Vagina (tissue), 2 donors: ENCODE data around the gene MDM1. TPM values are rescaled to one million over a fixed set of nuclear protein-coding genes. Genes with fewer than 3 reads are reported as not detected.
A peak's percentile ranks its signal among the peaks of the same experiment; 100 is the strongest.

ENCODE experiments used
- DNase-seq, 2 donors: peaks; one replicate each; pipeline ENCODE4 v3.0.0-alpha.2; 2017; ENCODE audit errors: extremely low spot score in 2 of 2
- H3K27ac ChIP-seq: fragments of 200-600 bp; sonication (generic); one replicate; pipeline ENCODE4 v1.5.1; 2019
- H3K27me3 ChIP-seq: fragments of 200-600 bp; sonication (generic); one replicate; pipeline ENCODE4 v1.5.1; 2019
- H3K36me3 ChIP-seq, 2 donors: fragments of 200-600 bp; sonication (generic); one replicate each; pipeline ENCODE4 v1.5.1; 2017 to 2019
- H3K4me1 ChIP-seq: fragments of 200-600 bp; sonication (generic); one replicate; pipeline ENCODE4 v1.5.1; 2019
- H3K4me3 ChIP-seq, 2 donors: fragments of 200-600 bp; sonication (generic); 1 replicate in 1 of 2; 2 replicates in 1 of 2; pipeline ENCODE4 v1.5.1; 2016 to 2019
- H3K9me3 ChIP-seq: fragments of 200-600 bp; sonication (generic); one replicate; pipeline ENCODE4 v1.5.1; 2019
- POLR2A ChIP-seq, 2 donors: fragments of 450-650 bp; IDR thresholded peaks; one replicate each; pipeline ENCODE4 v1.6.1; 2017; ENCODE audit warnings: antibody characterized with exemption in 2 of 2, mild to moderate bottlenecking in 2 of 2, moderate library complexity in 2 of 2
- POLR2AphosphoS5 ChIP-seq, 2 donors: sonication (generic); formaldehyde crosslinking; IDR thresholded peaks; one replicate each; pipeline ENCODE4 v1.9.0; 2017; ENCODE audit warnings: antibody characterized with exemption in 2 of 2, mild to moderate bottlenecking in 2 of 2, low read depth in 1 of 2; ENCODE audit not compliant: insufficient read depth in 1 of 2
- intact Hi-C: fragments of 100-400 bp; cut with DNase I; formaldehyde crosslinking; loops from one replicate; pipeline ENCODE4 v1.15.1; 2023
- total RNA-seq: library from RNA; depleted of rRNA; stranded (reverse); fragments of >200 nt; gene quantifications from one replicate; pipeline ENCODE4 v1.2.3, GENCODE V29; 2016
- TF ChIP-seq, protein P1 (sequence below), 3 experiments: fragments of 450-650 bp in 2 of 3; fragments of 200-600 bp in 1 of 3; sonication (generic) in 1 of 3; IDR thresholded peaks; one replicate each; pipeline ENCODE4 v1.5.1; 2017 to 2019; ENCODE audit warnings: antibody characterized with exemption in 3 of 3, mild to moderate bottlenecking in 2 of 3, moderate library complexity in 2 of 3

MDM1 gene
- total RNA-seq, 1 donor from 2014 or later = 30.0 TPM

DNA sequence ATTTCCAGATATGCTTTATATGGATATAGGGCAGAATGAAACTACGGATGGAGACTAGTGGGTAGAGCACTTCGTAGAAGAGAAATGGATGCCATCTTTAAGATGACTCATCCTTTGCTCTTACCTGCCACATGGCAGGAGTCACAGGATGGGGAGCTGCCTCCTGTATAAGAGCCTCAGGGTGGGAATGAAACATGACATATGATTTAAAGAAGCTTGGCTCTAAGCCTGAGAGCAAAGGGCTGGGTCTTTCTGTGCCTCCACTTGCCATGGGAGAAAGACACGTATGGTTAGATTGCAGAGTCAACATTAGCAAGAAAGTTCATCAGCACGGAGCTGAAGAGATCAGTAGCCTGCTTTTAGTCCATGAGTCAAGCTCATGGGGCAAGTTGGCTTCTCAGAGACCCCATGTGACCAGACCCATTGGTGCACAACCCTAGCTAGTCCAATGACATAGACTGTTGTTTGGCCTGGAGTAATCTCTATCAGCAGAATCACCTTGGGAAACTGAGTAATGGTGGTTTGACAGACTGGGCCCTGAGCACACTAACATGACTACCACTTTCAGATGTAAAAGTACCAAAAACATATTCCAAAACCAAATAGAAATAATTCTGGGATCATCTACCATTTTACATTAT, 40.6 kb downstream of the MDM1 start:
- H3K36me3 ChIP-seq = no peaks in the 10 kb centered on the region
- no peaks in the 10 kb centered on the region for H3K27me3 ChIP-seq
- no peaks in the 10 kb centered on the region for H3K4me1 ChIP-seq
- no peak overlapping the region for H3K27ac ChIP-seq
- H3K9me3 ChIP-seq = no peaks in the 10 kb centered on the region
- no peak for DNase-seq
- no peak overlapping the region for H3K4me3 ChIP-seq
- peak in 1 of 2 donors; percentile 26 for TF ChIP-seq POLR2AphosphoS5 (IDR thresholded peaks at IDR 0.05; ENCODE audit: insufficient read depth in 1 of 2, low read depth in 1 of 2)
- TF ChIP-seq POLR2A (IDR thresholded peaks at IDR 0.05) = no peak
- intact Hi-C loops = no loop called here

DNA sequence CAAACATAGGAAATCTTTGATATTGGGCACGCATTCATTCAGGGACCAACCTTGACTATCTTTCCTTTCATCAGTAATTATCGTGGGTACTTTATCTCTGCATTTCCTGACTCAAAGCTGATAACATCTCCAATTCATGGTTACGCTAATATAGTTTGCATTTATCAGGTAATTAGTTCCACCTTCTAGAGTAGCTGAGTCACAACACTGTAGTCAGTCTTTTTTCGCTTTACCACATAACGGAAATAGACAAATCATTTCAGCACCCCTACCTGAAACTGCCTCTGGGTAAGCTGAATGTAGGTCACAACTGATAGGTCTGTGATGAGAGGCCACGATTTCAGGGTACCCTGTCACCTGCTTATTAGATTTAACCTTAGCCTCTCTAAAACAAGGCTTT, 42.0 kb downstream of the MDM1 start:
- H3K4me3 ChIP-seq = no peak overlapping the region
- no peaks in the 10 kb centered on the region for H3K36me3 ChIP-seq
- H3K27ac ChIP-seq = no peak overlapping the region
- no peak for DNase-seq
- H3K4me1 ChIP-seq = no peaks in the 10 kb centered on the region
- intact Hi-C loops = no loop called here
- H3K9me3 ChIP-seq = no peaks in the 10 kb centered on the region
- no peak for TF ChIP-seq POLR2AphosphoS5 (IDR thresholded peaks at IDR 0.05; ENCODE audit: insufficient read depth in 1 of 2, low read depth in 1 of 2)
- no peak for TF ChIP-seq POLR2A (IDR thresholded peaks at IDR 0.05)
- TF ChIP-seq, protein P1, sequence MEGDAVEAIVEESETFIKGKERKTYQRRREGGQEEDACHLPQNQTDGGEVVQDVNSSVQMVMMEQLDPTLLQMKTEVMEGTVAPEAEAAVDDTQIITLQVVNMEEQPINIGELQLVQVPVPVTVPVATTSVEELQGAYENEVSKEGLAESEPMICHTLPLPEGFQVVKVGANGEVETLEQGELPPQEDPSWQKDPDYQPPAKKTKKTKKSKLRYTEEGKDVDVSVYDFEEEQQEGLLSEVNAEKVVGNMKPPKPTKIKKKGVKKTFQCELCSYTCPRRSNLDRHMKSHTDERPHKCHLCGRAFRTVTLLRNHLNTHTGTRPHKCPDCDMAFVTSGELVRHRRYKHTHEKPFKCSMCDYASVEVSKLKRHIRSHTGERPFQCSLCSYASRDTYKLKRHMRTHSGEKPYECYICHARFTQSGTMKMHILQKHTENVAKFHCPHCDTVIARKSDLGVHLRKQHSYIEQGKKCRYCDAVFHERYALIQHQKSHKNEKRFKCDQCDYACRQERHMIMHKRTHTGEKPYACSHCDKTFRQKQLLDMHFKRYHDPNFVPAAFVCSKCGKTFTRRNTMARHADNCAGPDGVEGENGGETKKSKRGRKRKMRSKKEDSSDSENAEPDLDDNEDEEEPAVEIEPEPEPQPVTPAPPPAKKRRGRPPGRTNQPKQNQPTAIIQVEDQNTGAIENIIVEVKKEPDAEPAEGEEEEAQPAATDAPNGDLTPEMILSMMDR (IDR thresholded peaks at IDR 0.05) = no peak
- no peaks in the 10 kb centered on the region for H3K27me3 ChIP-seq

GRCh38 chr12:68287106-68287505, 45.1 kb downstream of the MDM1 start:
- Histone ChIP-seq H3K4me3 (no peak overlapping the region), H3K9me3 (no peaks in the 10 kb centered on the region), H3K36me3 (no peaks in the 10 kb centered on the region), H3K27me3 (no peaks in the 10 kb centered on the region), H3K4me1 (no peaks in the 10 kb centered on the region), H3K27ac (no peak overlapping the region)
- intact Hi-C loops = no loop called here
- TF ChIP-seq, protein P1 (IDR thresholded peaks at IDR 0.05) = no peak
- TF ChIP-seq POLR2AphosphoS5 (IDR thresholded peaks at IDR 0.05; ENCODE audit: insufficient read depth in 1 of 2, low read depth in 1 of 2) (no peak), POLR2A (IDR thresholded peaks at IDR 0.05) (no peak)
- no peak for DNase-seq

- Histone ChIP-seq H3K9me3 (no peaks in the 10 kb centered on the region), H3K27me3 (no peaks in the 10 kb centered on the region), H3K4me1 (no peaks in the 10 kb centered on the region), H3K36me3 (no peaks in the 10 kb centered on the region), H3K4me3 (no peak overlapping the region), H3K27ac (no peak overlapping the region)
- no peak for TF ChIP-seq POLR2A (IDR thresholded peaks at IDR 0.05)
- TF ChIP-seq, protein P1 (IDR thresholded peaks at IDR 0.05) = no peak
- TF ChIP-seq POLR2AphosphoS5 (IDR thresholded peaks at IDR 0.05; ENCODE audit: insufficient read depth in 1 of 2, low read depth in 1 of 2) = no peak
- no peak for DNase-seq
- intact Hi-C loops = no loop called here
Measured at GRCh38 chr12:68286396-68286795, 45.8 kb downstream of the MDM1 start.

DNA sequence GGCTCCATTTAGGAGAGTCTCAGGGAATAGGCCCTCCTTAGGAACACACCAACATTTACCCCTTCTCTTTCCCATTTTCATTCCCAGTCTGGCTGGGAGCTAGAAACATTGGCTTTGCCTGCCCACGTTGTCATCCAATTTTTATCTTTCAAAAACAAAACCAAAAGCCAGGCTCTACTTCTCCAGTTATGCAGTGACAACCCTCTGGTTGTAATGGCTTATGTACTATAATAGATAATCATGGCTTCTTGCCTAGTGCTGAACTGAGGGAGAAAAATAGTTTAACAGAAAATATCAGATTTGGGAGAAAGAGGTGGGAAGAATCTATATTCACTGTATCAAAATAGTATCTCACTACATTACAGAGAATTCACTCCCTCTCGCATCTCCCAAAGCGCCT, 46.6 kb downstream of the MDM1 start:
- intact Hi-C loops = no loop called here
- Histone ChIP-seq H3K9me3 (no peaks in the 10 kb centered on the region), H3K36me3 (no peaks in the 10 kb centered on the region), H3K27ac (no peak overlapping the region), H3K4me3 (no peak overlapping the region), H3K4me1 (no peaks in the 10 kb centered on the region), H3K27me3 (no peaks in the 10 kb centered on the region)
- TF ChIP-seq POLR2AphosphoS5 (IDR thresholded peaks at IDR 0.05; ENCODE audit: insufficient read depth in 1 of 2, low read depth in 1 of 2) (no peak), POLR2A (IDR thresholded peaks at IDR 0.05) (no peak)
- TF ChIP-seq, protein P1 (IDR thresholded peaks at IDR 0.05) = no peak
- no peak for DNase-seq
